NCI-H1092 (cell line): ENCODE results near the gene APC2.
A peak's percentile ranks its signal among the peaks of the same experiment; 100 is the strongest.
"Not testable (repeated sequence)": the region's sequence is repeated elsewhere in the genome, so short reads cannot be mapped to it uniquely, and the experiment has no call there.

Source experiments
- DNase-seq: peaks from one replicate; lab custom pipeline; 2025; lab: John Stamatoyannopoulos, UW

The APC2 gene

GRCh38 chr19:1497578-1498235, 47.8 kb downstream of the APC2 start:
- DNase-seq = no peak

- not testable (repeated sequence) for DNase-seq
Measured at GRCh38 chr19:1499231-1499630, 49.3 kb downstream of the APC2 start.

GRCh38 chr19:1501200-1501595, 51.3 kb downstream of the APC2 start:
- no peak for DNase-seq

- DNase-seq = no peak
Measured at GRCh38 chr19:1502433-1503088, 52.6 kb downstream of the APC2 start.

GRCh38 chr19:1503089-1503924, 53.4 kb downstream of the APC2 start:
- DNase-seq = no peak

GRCh38 chr19:1503925-1504773, 54.2 kb downstream of the APC2 start:
- DNase-seq = no peak

- DNase-seq = no peak
Measured at GRCh38 chr19:1505012-1505411, 55.1 kb downstream of the APC2 start.

- DNase-seq = no peak
Measured at GRCh38 chr19:1505991-1506881, 56.3 kb downstream of the APC2 start.

GRCh38 chr19:1507192-1507660, 57.3 kb downstream of the APC2 start:
- DNase-seq = no peak

- DNase-seq = peak; percentile 93
Measured at GRCh38 chr19:1507763-1508506, 58.0 kb downstream of the APC2 start.

GRCh38 chr19:1508507-1508856, 58.6 kb downstream of the APC2 start:
- DNase-seq = no peak

- DNase-seq = no peak
Measured at GRCh38 chr19:1509602-1510441, 59.9 kb downstream of the APC2 start.

GRCh38 chr19:1510442-1510806, 60.5 kb downstream of the APC2 start:
- no peak for DNase-seq

GRCh38 chr19:1510807-1511206, 60.9 kb downstream of the APC2 start:
- no peak for DNase-seq

- DNase-seq = no peak
Measured at GRCh38 chr19:1511318-1512317, 61.7 kb downstream of the APC2 start.

- DNase-seq = no peak
Measured at GRCh38 chr19:1512671-1513498, 63.0 kb downstream of the APC2 start, which contains the start of gene ADAMTSL5. Gene ADAMTSL5 (minus strand): TSS chr19:1513019. CDS start chr19:1510943, 2,076 bp downstream.
